HFF-Myc (cell line): Measurements from ENCODE around the gene PRKRIP1.
"Not testable (repeated sequence)": the region's sequence is repeated elsewhere in the genome, so short reads cannot be mapped to it uniquely, and the experiment has no call there.

Experiments
- DNase-seq: peaks from one replicate; pipeline ENCODE4 v3.0.0-alpha.2; 2011; ENCODE audit warnings: low read depth; ENCODE audit errors: extremely low read depth
- H3K4me3 ChIP-seq: replicated peaks from 2 replicates; pipeline ENCODE4 v1.5.1; 2011; ENCODE audit warnings: low read depth, mild to moderate bottlenecking, control low read depth, low read length
- TF ChIP-seq, protein P1 (sequence below): IDR thresholded peaks from 2 replicates; pipeline ENCODE4 v1.5.1; 2012; ENCODE audit warnings: mild to moderate bottlenecking, low read depth, low read length, control low read depth; ENCODE audit errors: missing control alignments

The PRKRIP1 gene, protein sequence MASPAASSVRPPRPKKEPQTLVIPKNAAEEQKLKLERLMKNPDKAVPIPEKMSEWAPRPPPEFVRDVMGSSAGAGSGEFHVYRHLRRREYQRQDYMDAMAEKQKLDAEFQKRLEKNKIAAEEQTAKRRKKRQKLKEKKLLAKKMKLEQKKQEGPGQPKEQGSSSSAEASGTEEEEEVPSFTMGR

DNA sequence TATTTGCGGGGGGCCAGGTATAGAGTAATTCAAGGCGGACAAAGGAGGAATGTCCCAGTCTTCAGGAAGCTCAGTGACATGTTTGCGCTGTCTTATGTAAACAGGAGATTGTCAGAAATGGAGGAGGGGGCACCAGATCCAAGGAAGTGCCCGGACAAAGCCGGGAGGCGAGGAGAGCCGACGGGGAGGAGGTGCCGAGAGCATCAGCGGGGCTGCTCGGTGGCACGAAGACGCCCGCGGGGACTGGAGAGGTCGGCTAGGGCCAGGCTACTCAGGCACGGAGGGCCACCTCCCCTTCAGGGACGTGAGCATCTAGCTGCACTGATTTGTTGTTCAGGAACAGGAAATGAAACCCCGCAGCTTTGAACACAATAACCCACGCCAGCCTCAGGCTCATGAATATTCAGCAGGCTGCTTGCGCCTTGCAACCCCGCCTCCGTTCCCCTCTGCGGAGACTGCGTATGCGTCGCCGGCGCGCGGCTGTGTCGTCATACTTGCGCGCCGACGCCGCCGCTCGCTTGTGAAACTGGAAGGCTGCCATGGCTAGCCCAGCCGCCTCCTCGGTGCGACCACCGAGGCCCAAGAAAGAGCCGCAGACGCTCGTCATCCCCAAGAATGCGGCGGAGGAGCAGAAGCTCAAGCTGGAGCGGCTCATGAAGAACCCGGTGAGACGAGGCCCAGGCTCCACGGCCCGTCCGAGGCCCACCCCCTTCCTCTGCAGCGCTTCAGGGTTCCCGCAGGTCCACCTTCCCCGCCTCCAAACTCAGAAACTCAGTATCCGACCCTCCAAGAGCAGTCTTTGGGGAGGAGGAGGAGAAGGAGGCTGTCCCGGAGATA lies at the start of gene PRKRIP1:
PRKRIP1 (plus strand) TSS at position 491 of the 837 bp plus-strand sequence; CDS start at position 540, 49 bp downstream.
- DNase-seq: peak; percentile 94
- peak within 1 kb of the TSS; percentile 99 for H3K4me3 ChIP-seq
- TF ChIP-seq, protein P1, sequence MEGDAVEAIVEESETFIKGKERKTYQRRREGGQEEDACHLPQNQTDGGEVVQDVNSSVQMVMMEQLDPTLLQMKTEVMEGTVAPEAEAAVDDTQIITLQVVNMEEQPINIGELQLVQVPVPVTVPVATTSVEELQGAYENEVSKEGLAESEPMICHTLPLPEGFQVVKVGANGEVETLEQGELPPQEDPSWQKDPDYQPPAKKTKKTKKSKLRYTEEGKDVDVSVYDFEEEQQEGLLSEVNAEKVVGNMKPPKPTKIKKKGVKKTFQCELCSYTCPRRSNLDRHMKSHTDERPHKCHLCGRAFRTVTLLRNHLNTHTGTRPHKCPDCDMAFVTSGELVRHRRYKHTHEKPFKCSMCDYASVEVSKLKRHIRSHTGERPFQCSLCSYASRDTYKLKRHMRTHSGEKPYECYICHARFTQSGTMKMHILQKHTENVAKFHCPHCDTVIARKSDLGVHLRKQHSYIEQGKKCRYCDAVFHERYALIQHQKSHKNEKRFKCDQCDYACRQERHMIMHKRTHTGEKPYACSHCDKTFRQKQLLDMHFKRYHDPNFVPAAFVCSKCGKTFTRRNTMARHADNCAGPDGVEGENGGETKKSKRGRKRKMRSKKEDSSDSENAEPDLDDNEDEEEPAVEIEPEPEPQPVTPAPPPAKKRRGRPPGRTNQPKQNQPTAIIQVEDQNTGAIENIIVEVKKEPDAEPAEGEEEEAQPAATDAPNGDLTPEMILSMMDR: no peak

DNA sequence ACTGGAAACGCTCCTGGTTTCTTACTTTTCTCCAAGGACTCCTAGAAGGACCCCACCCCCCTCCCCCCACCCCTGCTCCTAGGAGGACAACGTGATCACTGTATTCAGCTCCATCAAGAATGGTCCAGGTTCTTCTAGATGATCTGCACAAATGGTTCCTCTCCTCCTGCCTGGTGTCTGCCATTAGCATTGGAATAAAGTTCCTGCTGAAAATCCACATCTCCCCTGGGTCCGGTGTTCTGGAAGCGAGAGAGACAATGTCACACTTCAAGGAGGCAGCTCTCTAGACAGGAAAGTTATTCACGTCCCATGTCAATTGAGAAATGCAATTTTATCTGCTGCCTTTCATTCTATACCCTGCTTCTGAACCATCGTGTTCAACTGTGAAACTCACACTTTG lies 49.2 kb upstream of the PRKRIP1 start:
- not testable (repeated sequence) for DNase-seq

DNA sequence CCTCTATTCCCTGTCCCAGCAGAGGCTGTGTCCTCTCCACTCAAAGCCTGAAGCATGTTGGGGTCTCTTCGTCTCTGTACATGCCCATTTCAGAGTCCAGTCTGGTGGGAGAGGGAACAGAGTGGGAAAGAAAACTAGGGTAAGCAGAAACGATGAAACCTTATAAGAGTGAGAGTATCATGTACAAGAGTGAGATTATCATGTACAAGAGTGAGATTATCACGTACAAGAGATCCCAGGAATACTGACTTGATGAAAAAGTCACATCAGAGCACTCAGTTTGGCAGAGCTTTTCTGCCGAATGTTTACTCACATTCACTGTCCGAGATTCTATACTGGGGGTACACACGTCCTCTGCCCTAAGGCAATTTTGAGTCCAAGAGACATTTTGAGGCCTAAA lies 39.8 kb upstream of the PRKRIP1 start, which contains the start of gene SPDYE6:
SPDYE6 (minus strand) TSS at position 101 of the 400 bp plus-strand sequence. CDS start 421 bp downstream, outside the sequence.
- H3K4me3 ChIP-seq, DNase-seq: not testable (repeated sequence)

More for the DNA sequence above, 49.2 kb upstream of the PRKRIP1 start:
- not testable (repeated sequence) for H3K4me3 ChIP-seq

DNA sequence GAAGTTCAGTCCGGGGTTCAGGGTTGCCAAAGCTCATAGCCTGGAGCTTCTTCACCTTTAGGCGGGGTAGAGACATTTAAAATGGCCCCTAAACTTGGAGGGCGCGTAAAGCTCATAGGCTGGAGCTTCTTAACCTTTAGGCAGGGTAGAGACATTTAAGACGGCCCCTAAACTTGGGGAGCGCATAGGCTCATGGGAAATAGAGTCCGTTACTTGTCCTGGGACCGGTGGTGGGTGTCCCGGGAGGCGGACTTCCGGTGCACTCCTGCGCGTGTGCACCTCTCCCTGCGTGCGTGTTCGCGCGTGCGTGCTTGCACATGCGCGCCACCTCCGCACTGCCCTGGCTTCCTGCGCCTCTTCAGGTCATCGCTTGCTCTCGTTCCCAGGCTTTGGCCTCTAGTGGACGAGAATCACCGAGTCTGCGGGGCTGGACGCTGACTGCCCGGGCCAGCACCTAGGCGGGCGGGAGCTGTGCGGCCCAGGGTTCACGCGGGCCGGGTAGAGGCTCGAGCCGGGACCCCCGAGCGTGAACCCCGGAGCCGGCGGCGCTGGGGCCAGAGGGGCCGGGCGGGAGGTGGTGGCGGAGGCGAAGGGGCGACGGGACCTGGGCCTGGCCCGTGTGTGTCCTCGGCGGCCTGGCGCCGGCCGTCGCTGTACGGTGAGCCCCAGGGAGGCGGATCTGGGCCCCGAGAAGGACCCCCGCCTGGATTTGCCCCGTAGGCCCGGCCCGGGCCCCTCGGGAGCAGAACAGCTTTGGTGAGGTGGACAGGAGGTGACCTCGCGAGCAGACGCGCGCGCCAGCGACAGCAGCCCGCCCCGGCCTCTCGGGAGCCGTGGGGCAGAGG lies 32.4 kb upstream of the PRKRIP1 start:
- DNase-seq: peak; percentile 97
- peak overlapping the region; percentile 63 for H3K4me3 ChIP-seq

DNA sequence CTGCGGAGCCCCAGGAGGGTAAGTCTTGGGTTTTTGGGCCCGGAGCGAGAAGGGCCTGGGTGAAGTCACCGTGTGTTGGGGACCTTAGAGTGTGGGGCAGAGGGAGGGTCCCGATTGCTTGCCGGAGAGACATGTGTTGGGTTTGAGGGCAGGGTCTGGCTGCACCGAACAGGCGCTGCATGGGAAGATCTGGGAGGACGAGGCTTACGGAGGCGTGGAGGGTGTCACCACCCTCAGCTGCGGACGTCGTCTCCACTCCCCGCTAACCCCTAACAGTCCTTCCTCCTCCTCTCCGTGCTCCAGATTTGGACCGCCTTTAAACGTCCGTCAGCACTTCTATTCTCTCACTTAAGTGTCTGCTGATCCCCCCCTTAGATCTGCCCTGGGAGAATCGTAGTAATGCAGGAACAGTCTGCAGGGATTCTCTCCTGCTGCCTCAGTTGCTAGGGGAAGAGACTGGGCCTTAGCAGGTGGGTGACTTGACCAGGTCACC lies 31.7 kb upstream of the PRKRIP1 start:
- not testable (repeated sequence) for DNase-seq
- H3K4me3 ChIP-seq: peak overlapping the region; percentile 63

DNA sequence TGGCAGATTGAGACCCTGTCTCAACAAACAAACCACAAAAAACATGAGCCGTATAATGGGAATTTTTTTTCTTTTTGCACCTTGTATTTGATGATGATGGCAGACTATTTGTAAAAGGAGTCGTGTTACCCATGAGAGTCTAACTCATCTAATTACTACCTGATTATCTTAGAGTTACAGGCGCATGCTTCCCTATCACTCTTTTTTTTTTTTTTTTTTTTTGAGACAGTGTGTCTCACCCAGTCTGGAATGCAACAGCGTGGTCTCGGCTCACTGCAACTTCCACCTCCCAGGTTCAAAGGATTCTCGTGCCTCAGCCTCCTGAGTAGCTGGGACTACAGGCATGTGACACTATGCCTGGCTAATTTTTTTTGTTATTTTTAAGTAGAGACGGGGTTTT lies 30.8 kb upstream of the PRKRIP1 start:
- peak overlapping the region; percentile 63; the same call in 1 of the 2 replicates for H3K4me3 ChIP-seq
- not testable (repeated sequence) for DNase-seq

DNA sequence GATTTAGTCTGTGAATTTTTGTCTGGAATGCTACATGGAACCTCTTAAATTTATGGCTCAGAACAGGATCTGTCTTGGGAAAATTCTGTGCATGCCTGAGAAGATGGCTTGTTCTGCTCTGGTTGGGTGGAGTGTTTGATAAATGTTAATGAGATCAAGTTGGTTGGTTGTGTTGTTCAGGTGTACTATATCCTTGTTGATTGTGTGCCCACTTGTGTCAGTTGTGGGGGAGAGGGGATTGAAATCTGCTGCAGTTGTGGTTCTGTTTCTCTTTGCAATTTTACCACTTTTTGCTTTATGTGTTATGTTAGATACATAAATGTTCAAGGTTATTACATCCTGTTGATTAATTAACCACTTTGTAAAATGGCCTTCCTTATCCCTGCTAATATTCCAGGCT lies 26.1 kb upstream of the PRKRIP1 start:
- H3K4me3 ChIP-seq, DNase-seq: not testable (repeated sequence)

DNA sequence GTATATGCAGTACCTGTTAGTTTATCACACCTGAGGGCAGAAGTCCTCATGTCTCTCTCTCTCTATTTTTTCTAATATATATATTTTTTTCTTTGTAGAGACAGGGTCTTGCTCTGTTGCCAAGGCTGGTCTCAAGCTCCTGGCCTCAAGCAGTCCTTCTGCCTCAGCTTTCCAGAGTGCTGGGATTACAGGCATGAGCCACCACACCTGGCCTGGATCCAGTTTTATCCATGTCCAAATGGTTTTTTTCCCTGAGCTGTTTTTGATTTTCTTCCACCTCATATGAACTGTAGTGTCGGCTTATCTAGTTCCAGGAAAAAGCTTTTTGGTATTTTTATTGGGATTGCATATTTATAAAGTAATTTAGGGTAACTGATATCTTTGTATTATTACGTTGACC lies 23.4 kb upstream of the PRKRIP1 start:
- DNase-seq, H3K4me3 ChIP-seq: not testable (repeated sequence)

DNA sequence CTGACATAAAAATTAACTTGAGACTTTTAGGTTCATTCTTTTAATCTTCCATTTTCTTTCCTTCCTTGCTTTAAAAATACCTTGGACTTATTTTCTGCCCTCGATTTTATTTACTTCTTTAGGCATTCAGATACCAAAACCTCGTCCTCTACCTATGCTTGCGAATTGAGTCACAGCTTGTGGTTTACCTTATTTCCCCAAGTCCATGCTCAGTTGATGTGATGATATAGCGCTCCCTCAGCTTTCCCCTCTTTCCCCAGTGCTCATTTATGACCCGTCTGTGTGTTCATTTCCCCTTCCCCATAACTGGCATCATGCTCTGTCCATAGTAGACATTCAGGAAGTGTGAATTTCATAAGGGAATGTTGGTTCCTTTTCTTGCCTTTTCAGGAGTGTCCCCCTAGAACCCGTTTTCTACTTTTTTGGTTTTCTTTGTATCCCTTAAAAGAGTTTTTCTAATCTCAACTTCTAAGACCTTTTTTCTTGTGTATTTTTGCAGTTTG lies 19.1 kb upstream of the PRKRIP1 start:
- H3K4me3 ChIP-seq: no peak overlapping the region
- TF ChIP-seq, protein P1: no peak
- DNase-seq: no peak

DNA sequence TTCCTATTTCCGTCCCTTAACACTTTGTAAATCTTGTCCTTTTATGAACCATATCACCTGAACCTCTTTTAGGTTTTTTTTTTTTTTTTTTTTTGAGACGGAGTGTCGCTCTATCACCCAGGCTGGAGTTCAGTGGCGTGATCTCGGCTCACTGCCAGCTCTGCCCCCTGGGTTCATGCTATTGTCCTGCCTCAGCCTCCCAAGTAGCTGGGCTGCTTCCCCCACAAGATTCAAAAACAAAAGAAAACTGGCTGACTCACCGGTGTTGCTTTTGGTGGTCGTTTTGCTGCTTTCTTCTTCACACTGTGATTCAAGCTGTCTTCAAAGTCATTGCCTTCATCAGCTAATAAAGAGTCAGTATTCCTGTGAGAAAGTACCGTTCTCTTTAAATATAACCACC lies 15.3 kb upstream of the PRKRIP1 start:
- DNase-seq, H3K4me3 ChIP-seq: not testable (repeated sequence)

DNA sequence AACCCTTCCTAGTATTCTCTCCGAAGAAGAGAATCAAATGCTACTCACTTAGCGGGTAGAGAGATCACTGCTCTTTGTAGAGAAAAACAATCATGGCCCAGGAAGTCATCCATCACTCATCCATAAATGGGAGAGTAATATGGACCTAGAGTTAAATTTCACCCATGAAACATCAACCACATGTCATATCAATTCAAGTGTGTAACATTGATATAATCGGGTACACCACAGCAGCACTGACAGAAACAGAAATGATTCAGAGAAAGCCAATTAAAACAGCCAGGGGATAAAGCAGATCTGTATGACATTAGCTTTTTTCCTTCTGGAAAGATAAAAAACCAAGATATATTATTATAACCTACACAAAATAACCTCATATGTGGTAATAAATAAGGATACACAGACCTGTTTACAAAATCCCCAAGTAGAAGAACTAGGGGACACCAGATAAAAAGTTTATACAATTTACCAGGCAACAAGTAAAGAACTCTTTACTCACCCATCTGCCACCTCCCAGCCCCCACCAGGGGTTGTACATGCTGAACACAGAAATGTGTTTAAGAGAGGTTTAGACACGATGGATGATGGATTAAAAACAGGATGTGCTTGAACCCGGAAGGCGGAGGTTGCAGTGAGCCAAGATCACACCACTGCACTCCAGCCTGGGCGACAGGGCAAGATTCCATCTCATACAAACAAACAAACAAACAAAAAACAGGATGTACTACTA lies 14.3 kb upstream of the PRKRIP1 start:
- H3K4me3 ChIP-seq: not testable (repeated sequence)

More for the DNA sequence above, 14.3 kb upstream of the PRKRIP1 start:
- not testable (repeated sequence) for DNase-seq
